OCI-LY7 (cell line): ENCODE results near the gene EBPL. TPM values are rescaled to one million over a fixed set of nuclear protein-coding genes. Genes with fewer than 3 reads are reported as not detected.

Source experiments
- BruUV-seq: library from RNA; stranded (reverse); fragments of 400-500 nt; replicated peaks from 2 replicates; lab custom pipeline; 2021; lab: Mats Ljungman, UMichigan
- CTCF ChIA-PET: fragments of 300-600 bp; sonication (Branson Sonifier 250); formaldehyde crosslinking; loops from one replicate; lab custom pipeline; 2022; ENCODE audit warnings: antibody characterized with exemption; ENCODE audit not compliant: unreplicated experiment; lab: Charles Lee
- POLR2A ChIA-PET: fragments of 300-600 bp; sonication (Branson Sonifier 250); formaldehyde crosslinking; loops from one replicate; lab custom pipeline; 2022; ENCODE audit warnings: antibody characterized with exemption; lab: Charles Lee
- DNase-seq: peaks from one replicate; pipeline ENCODE4 v3.0.0-alpha.2; 2015; ENCODE audit warnings: low spot score
- H2AFZ ChIP-seq: fragments of 200-600 bp; sonication (generic), shearing (Covaris generic); 2 replicates; pipeline ENCODE4 v1.6.1; 2014; ENCODE audit warnings: mild to moderate bottlenecking, antibody characterized with exemption, low read length, moderate library complexity
- H3K27ac ChIP-seq: fragments of 200-600 bp; sonication (generic); 2 replicates; pipeline ENCODE4 v1.5.1; 2014; ENCODE audit warnings: mixed run types, low read depth, mild to moderate bottlenecking, moderate library complexity, low read length, inconsistent platforms; ENCODE audit not compliant: poor library complexity, severe bottlenecking
- H3K36me3 ChIP-seq: fragments of 200-600 bp; sonication (generic); 2 replicates; pipeline ENCODE4 v1.6.1; 2014; ENCODE audit warnings: mild to moderate bottlenecking, antibody characterized with exemption, low read length, moderate library complexity, mixed read lengths; ENCODE audit not compliant: insufficient read depth
- H3K4me1 ChIP-seq: fragments of 200-600 bp; sonication (generic); 2 replicates; pipeline ENCODE4 v1.5.1; 2014; ENCODE audit warnings: mild to moderate bottlenecking, low read length; ENCODE audit not compliant: insufficient read depth, poor library complexity, severe bottlenecking
- H3K4me2 ChIP-seq: fragments of 200-600 bp; sonication (generic); 2 replicates; pipeline ENCODE4 v1.6.1; 2014; ENCODE audit warnings: mild to moderate bottlenecking, low read length
- H3K4me3 ChIP-seq: fragments of 200-600 bp; sonication (generic); 2 replicates; pipeline ENCODE4 v1.5.1; 2014; ENCODE audit warnings: mild to moderate bottlenecking, low read depth, low read length; ENCODE audit not compliant: poor library complexity, severe bottlenecking
- H3K79me2 ChIP-seq: fragments of 200-600 bp; sonication (generic); 2 replicates; pipeline ENCODE4 v1.6.1; 2016; ENCODE audit warnings: low read depth, mild to moderate bottlenecking, low read length, moderate library complexity, mixed read lengths; ENCODE audit not compliant: insufficient read depth
- H3K9me2 ChIP-seq: fragments of 200-600 bp; sonication (generic); 2 replicates; pipeline ENCODE4 v1.6.1; 2016; ENCODE audit warnings: mild to moderate bottlenecking, low read length, mixed read lengths; ENCODE audit not compliant: insufficient read depth
- H3K9me3 ChIP-seq: fragments of 200-600 bp; sonication (generic); 2 replicates; pipeline ENCODE4 v1.6.1; 2014; ENCODE audit warnings: mild to moderate bottlenecking, mixed run types, low read length, mixed read lengths
- H4K20me1 ChIP-seq: fragments of 200-600 bp; sonication (generic); 2 replicates; pipeline ENCODE4 v1.6.1; 2014; ENCODE audit warnings: mild to moderate bottlenecking, antibody characterized with exemption, low read length, moderate library complexity, mixed read lengths; ENCODE audit not compliant: insufficient read depth
- CTCF ChIP-seq: fragments of 200-600 bp; sonication (generic); conservative IDR thresholded peaks from 2 replicates; pipeline ENCODE4 v1.5.1; 2014; ENCODE audit warnings: mild to moderate bottlenecking, antibody characterized with exemption, low read length, moderate library complexity, mixed read lengths
- EZH2phosphoT487 ChIP-seq: fragments of 200-600 bp; sonication (generic); IDR thresholded peaks from 2 replicates; pipeline ENCODE4 v1.6.1; 2018; ENCODE audit warnings: low read depth, borderline replicate concordance, mild to moderate bottlenecking, mixed run types, antibody characterized with exemption, low read length, moderate library complexity, mixed read lengths
- intact Hi-C: fragments of 100-400 bp; cut with micrococcal nuclease; formaldehyde crosslinking; loops from one replicate; pipeline ENCODE4 v1.10.0; 2022; ENCODE audit not compliant: unreplicated experiment
- total RNA-seq, 2 experiments: library from RNA; depleted of rRNA in 1 of 2; stranded (reverse); fragments of >200 nt in 1 of 2; shearing (Covaris generic) in 1 of 2; gene quantifications; 2 replicates each; pipeline ENCODE4 v1.2.3, GENCODE V29; 2014 to 2022

Gene EBPL
- total RNA-seq, 2 experiments from 2014 or later = 38.8 to 47.3 TPM

GRCh38 chr13:49739498-49740187, 48.4 kb upstream of the EBPL start:
- Histone ChIP-seq H3K27ac (no peak overlapping the region), H3K4me2 (no peak overlapping the region), H3K9me3 (no peaks in the 10 kb centered on the region), H3K4me3 (no peak overlapping the region), H3K4me1 (peaks cover 15% of the 10 kb centered on the region), H3K36me3 (peaks cover 45% of the 10 kb centered on the region), H3K79me2 (no peaks in the 10 kb centered on the region), H2AFZ (no peak overlapping the region), H4K20me1 (no peaks in the 10 kb centered on the region), H3K9me2 (no peaks in the 10 kb centered on the region)
- intact Hi-C loops = no loop called here
- no peak for TF ChIP-seq EZH2phosphoT487
- no peak for TF ChIP-seq CTCF
- DNase-seq = no peak
- no TSS peak for BruUV-seq
- ChIA-PET CTCF (no interaction called here), POLR2A (interaction anchor here (0.9 to 1.4 kb wide), 3 partner anchors 11 to 24 kb away, joined by 3 to 5 read pairs (median 4); no protein-coding TSS in a partner anchor)

GRCh38 chr13:49733181-49733951, 42.1 kb upstream of the EBPL start:
- POLR2A ChIA-PET = interaction anchor here (0.6 kb wide), 1 partner anchor 10 kb away, joined by 3 read pairs; no protein-coding TSS in a partner anchor
- H3K9me3 ChIP-seq = no peaks in the 10 kb centered on the region
- H3K4me2 ChIP-seq = no peak overlapping the region
- no TSS peak for BruUV-seq
- no peak overlapping the region for H3K27ac ChIP-seq
- no peaks in the 10 kb centered on the region for H3K79me2 ChIP-seq
- H3K4me3 ChIP-seq = no peak overlapping the region
- H2AFZ ChIP-seq = no peak overlapping the region
- CTCF ChIA-PET = no interaction called here
- H4K20me1 ChIP-seq = no peaks in the 10 kb centered on the region
- H3K4me1 ChIP-seq = no peaks in the 10 kb centered on the region
- intact Hi-C loops = no loop called here
- H3K9me2 ChIP-seq = no peaks in the 10 kb centered on the region
- TF ChIP-seq EZH2phosphoT487 (no peak), CTCF (no peak)
- no peak for DNase-seq
- H3K36me3 ChIP-seq = peaks cover 35% of the 10 kb centered on the region
